Tibial artery (tissue), 4 donors: ENCODE data around the gene RAB11B.
A peak's percentile ranks its signal among the peaks of the same experiment; 100 is the strongest.
"Not testable (repeated sequence)": the region's sequence is repeated elsewhere in the genome, so short reads cannot be mapped to it uniquely, and the experiment has no call there.

ENCODE experiments used
- DNase-seq, 2 donors: peaks; one replicate each; pipeline ENCODE4 v3.0.0-alpha.2; 2019
- H3K27ac ChIP-seq, 2 donors: fragments of 200-600 bp; sonication (generic) in 1 of 2; 1 replicate in 1 of 2; 2 replicates in 1 of 2; pipeline ENCODE4 v1.5.1; 2018 to 2019; ENCODE audit warnings: mild to moderate bottlenecking in 1 of 2
- H3K27me3 ChIP-seq, 2 donors: fragments of 200-600 bp; sonication (generic) in 1 of 2; one replicate each; pipeline versions ENCODE4 v1.5.1 to v1.6.0; 2016 to 2019
- H3K36me3 ChIP-seq, 3 donors: fragments of 200-600 bp; sonication (generic) in 2 of 3; one replicate each; pipeline ENCODE4 v1.5.1; 2016 to 2019; ENCODE audit warnings: mild to moderate bottlenecking in 2 of 3
- H3K4me1 ChIP-seq, 4 donors: fragments of 200-600 bp; sonication (generic) in 2 of 4; 1 replicate in 3 of 4; 2 replicates in 1 of 4; pipeline ENCODE4 v1.5.1; 2016 to 2019
- H3K4me3 ChIP-seq, 2 donors: fragments of 200-600 bp; sonication (generic) in 1 of 2; 1 replicate in 1 of 2; 2 replicates in 1 of 2; pipeline ENCODE4 v1.5.1; 2018 to 2019; ENCODE audit warnings: mild to moderate bottlenecking in 2 of 2
- H3K9me3 ChIP-seq, 3 donors: fragments of 200-600 bp; sonication (generic) in 1 of 3; one replicate each; pipeline ENCODE4 v1.5.1; 2016 to 2019
- CTCF ChIP-seq, 2 experiments: fragments of 200-600 bp in 1 of 2; fragments of 450-650 bp in 1 of 2; IDR thresholded peaks; one replicate each; pipeline ENCODE4 v1.5.1; 2017 to 2019; ENCODE audit warnings: antibody characterized with exemption in 2 of 2, mild to moderate bottlenecking in 1 of 2, moderate library complexity in 1 of 2
- intact Hi-C: fragments of 100-400 bp; cut with DNase I; formaldehyde crosslinking; loops from one replicate; pipeline ENCODE4 v1.15.0; 2023; ENCODE audit warnings: low total_unique reads

The RAB11B gene

GRCh38 chr19:8403820-8404109 is 13.6 kb downstream of the RAB11B start:
- TF ChIP-seq CTCF (IDR thresholded peaks at IDR 0.05), result no peak
- Histone ChIP-seq H3K4me1 (no peaks in the 10 kb centered on the region), H3K36me3 (peaks cover 42 to 75% (median 60%) of the 10 kb centered on the region in 3 donors), H3K27ac (no peak overlapping the region), H3K4me3 (no peak overlapping the region), H3K9me3 (no peaks in the 10 kb centered on the region), H3K27me3 (no peaks in the 10 kb centered on the region)
- intact Hi-C loops, result no loop called here
- no peak for DNase-seq

DNA sequence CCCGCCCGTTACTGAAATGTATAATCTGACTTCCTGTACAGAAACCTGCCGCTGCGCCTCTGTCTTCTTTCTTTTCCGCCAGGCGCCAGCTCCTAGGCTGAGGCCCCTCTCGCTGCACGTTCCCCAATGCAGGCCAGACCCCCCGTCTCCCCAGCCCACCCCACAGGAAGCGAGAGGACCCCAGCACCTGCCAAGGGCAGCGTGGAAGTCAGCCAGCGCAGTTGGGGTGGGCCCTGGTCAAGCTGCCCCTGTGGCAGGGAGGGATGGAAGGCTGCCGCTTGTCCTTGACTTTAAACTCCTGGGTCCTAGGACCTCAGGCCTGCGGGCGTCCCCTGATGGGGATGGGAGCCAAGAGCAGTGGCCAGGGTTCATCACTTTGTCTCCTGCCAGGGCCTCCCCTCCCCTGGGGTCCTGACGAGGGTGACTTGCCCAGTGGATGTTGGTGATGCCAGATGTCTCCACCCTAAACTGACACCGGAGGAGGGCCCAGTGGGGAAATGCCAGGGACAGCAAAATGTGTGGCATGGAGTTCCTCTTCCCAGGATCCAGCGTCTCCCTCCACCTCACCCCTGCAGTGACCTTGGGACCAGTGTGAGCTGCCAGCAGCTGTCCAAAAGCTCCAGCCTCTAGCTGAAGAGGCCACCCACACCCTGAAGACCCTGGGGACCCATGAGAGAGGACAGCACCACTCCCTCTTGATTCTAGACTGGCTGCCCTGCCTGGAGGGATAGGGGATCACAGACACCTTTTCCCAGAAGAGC is 14.4 kb downstream of the RAB11B start:
- Histone ChIP-seq H3K27me3 (no peaks in the 10 kb centered on the region), H3K4me3 (no peak overlapping the region), H3K27ac (no peak overlapping the region), H3K4me1 (no peaks in the 10 kb centered on the region), H3K9me3 (no peaks in the 10 kb centered on the region), H3K36me3 (peaks cover 42 to 68% (median 53%) of the 10 kb centered on the region in 3 donors)
- DNase-seq, result no peak
- intact Hi-C loops, result no loop called here
- no peak for TF ChIP-seq CTCF (IDR thresholded peaks at IDR 0.05)

- H3K27me3 ChIP-seq, H3K9me3 ChIP-seq, DNase-seq, H3K36me3 ChIP-seq, intact Hi-C loops, H3K27ac ChIP-seq, H3K4me3 ChIP-seq: not testable (repeated sequence)
- peaks cover 0 to 16% (median 12%) of the 10 kb centered on the region in 4 donors for H3K4me1 ChIP-seq
Measured at GRCh38 chr19:8410718-8411117, 20.6 kb downstream of the RAB11B start.

- H3K4me3 ChIP-seq, result peak within 1 kb of the TSS; percentile 73 to 78
- peak; percentile 46 to 70 for TF ChIP-seq CTCF (IDR thresholded peaks at IDR 0.05)
- peaks cover 0 to 19% (median 12%) of the 10 kb centered on the region in 4 donors for H3K4me1 ChIP-seq
- H3K36me3 ChIP-seq, result no peaks in the 10 kb centered on the region
- peak; percentile 96 to 99 for DNase-seq
- no peaks in the 10 kb centered on the region for H3K27me3 ChIP-seq
- intact Hi-C loops, result no loop called here
- H3K27ac ChIP-seq, result peak within 1 kb of the TSS; percentile 66 to 74
- no peaks in the 10 kb centered on the region for H3K9me3 ChIP-seq
Measured at GRCh38 chr19:8412783-8413628, 22.8 kb downstream of the RAB11B start, which contains the start of gene MARCHF2. Gene MARCHF2 (plus strand): TSS chr19:8413305. CDS start chr19:8421841, 8,536 bp downstream.

GRCh38 chr19:8413629-8413995 is 23.5 kb downstream of the RAB11B start:
- DNase-seq, result no peak
- H3K4me3 ChIP-seq, result peak overlapping the region; percentile 73 to 78
- H3K4me1 ChIP-seq, result peaks cover 0 to 19% (median 12%) of the 10 kb centered on the region in 4 donors
- intact Hi-C loops, result no loop called here
- H3K9me3 ChIP-seq, result no peaks in the 10 kb centered on the region
- peak overlapping the region; percentile 66 to 74 for H3K27ac ChIP-seq
- H3K27me3 ChIP-seq, result no peaks in the 10 kb centered on the region
- no peaks in the 10 kb centered on the region for H3K36me3 ChIP-seq
- TF ChIP-seq CTCF (IDR thresholded peaks at IDR 0.05), result no peak

DNA sequence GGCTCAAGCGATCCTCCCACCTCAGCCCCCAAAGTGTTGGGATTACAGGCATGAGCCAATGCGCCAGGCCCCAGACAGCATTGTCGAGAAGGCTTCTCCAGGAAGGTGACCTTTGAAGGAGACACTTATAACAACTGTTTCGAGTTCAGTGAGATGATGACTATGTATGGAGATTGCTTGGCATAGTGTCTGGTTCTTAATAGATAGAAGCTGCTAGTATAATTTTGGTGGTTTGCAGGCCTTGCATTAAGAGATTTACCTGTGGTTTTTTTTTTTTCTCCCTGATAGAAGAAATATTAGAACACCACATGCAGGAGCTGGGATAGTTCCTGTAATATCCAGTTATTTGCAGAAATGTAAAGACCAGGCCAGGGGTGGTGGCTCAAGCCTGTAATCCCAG is 26.6 kb downstream of the RAB11B start:
- H3K4me1 ChIP-seq, result peaks cover 0 to 19% (median 12%) of the 10 kb centered on the region in 4 donors
- TF ChIP-seq CTCF (IDR thresholded peaks at IDR 0.05), result no peak
- no peak overlapping the region for H3K27ac ChIP-seq
- H3K36me3 ChIP-seq, result peaks cover 0 to 3% (median 3%) of the 10 kb centered on the region in 3 donors
- H3K4me3 ChIP-seq, result no peak overlapping the region
- DNase-seq, result no peak
- H3K9me3 ChIP-seq, result no peaks in the 10 kb centered on the region
- intact Hi-C loops, result no loop called here
- no peaks in the 10 kb centered on the region for H3K27me3 ChIP-seq
